Activated CD4-positive, alpha-beta T cell treated with anti-CD3 and anti-CD28 coated beads, Interleukin-2, amount 50 U/mL, for 4 hours (primary cell): ENCODE results near the gene L1TD1.
"Not testable (repeated sequence)": the region's sequence is repeated elsewhere in the genome, so short reads cannot be mapped to it uniquely, and the experiment has no call there.

Experiments
- DNase-seq, 2 experiments: peaks; one replicate each; pipeline ENCODE4 v3.0.0-alpha.2; 2020

The L1TD1 gene

DNA sequence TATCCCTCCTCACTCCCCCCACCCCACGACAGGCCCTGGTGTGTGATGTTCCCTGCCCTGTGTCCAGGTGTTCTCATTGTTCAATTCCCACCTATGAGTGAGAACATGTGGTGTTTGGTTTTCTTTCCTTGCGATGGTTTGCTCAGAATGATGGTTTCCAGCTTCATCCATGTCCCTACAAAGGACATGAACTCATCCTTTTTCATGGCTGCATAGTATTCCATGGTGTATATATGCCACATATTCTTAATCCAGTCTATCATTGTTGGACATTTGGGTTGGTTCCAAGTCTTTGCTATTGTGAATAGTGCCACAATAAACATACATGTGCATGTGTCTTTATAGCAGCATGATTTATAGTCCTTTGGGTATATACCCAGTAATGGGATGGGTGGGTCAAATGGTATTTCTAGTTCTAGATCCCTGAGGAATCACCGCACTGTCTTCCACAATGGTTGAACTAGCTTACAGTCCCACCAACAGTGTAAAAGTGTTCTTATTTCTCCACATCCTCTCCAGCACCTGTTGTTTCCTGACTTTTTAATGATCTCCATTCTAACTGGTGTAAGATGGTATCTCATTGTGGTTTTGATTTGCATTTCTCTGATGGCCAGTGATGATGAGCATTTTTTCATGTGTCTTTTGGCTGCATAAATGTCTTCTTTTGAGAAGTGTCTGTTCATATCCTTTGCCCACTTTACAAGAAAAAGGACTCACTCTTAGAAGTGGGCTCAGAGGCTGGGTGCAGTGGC lies 45.2 kb downstream of the L1TD1 start:
- not testable (repeated sequence) for DNase-seq

DNA sequence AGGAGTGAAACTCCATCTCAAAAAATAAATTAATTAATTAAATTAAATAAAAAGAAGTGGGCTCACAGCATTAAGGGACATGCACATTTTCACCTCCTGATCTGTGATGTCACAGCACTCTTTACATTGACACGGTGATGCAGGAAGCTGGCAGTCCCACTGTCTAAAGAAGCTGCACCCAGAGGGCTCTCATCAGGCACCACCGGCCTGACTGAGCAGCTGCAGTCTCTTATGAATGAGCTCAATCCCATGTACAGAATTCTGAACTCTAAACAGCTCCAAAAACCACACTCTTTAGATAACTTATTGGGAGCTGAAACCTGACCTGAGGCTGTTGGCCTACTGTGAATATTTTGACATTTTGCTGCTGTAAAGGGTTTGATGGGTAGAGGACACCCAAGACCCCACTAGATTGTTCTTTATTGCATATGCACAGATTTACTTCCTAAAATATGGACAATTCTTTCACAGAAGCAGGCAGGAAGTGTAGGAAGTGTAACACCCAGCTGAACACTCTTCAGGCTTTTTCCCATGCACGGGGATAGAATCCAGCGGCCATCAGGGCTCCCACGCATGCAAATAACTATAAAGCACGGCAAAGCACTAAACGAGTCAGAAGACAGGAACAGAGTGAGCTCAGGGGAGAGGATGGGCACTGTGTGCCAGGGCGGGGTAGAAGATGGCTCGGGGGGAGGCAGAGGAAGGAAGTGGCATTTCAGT lies 46.2 kb downstream of the L1TD1 start:
- no peak for DNase-seq

DNA sequence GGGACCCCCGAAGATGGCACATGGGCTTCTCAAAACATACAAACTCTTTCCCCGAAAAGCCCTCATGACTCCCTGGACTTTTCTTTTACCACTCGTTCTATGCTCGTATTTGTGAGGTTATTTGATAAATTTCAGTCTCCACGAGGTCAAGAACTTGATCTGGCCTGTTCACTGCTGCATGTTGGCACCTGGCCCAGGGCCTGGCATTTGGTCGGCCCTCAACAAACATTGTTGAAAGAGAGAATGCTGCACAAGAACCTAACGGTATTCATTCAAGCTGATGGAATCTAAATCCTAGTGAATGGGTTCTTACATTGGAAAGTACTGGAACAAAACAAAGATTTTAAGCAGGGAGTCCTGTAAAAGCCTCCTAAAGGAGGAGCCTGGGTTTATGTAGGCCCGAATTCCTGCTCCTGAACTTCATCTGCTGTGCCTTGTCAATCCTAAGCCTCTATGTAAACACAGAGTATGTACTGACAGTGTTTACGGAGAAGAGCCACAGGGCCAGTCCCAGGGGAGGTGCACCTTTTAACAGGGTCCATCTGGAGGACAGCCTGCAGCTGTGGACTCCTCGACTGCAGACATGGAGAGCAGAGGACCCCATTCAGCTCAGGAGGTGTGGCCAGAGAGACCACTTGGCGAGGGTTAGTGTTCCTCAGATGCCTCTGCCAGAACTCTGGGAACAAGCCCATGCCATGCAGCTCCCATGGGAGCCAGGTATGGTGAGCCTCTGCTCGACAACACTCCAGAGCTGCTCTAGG lies 46.9 kb downstream of the L1TD1 start:
- DNase-seq, result no peak

DNA sequence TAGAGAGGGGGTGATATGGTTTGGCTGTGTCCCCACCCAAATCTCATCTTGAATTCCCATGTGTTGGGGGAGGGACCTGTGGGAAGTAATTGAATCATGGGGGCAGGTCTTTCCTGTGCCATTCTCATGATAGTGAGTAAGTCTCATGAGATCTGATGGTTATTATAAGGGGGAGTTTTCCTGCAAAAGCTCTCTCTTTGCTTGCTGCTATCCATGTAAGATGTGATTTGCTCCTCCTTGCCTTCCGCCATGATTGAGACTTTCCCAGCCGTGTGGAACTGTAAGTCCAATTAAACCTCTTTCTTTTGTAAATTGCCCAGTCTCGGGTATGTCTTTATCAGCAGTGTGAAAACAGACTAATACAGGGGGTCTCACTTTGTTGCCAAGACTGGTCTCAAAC lies 49.7 kb downstream of the L1TD1 start:
- not testable (repeated sequence) for DNase-seq

DNA sequence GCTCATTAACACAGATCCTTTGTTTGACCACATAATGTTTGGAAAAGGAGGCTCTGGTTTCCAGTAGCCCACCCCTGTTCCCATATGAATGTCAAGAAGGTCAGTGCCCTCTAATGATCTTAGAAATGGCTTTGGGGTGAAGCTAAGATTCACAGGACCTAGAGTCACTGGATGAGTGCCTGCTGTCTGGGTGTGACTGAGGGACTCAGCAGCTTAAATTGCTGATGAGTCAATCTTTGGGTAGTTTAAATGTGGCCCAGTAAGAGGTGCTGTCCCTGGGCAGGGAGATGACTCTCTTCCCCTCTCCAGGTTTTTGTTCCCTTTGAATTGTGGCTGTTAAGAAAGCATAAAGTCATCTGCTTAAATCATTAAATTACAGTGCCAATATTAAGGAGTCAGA lies 50.6 kb downstream of the L1TD1 start:
- no peak for DNase-seq

DNA sequence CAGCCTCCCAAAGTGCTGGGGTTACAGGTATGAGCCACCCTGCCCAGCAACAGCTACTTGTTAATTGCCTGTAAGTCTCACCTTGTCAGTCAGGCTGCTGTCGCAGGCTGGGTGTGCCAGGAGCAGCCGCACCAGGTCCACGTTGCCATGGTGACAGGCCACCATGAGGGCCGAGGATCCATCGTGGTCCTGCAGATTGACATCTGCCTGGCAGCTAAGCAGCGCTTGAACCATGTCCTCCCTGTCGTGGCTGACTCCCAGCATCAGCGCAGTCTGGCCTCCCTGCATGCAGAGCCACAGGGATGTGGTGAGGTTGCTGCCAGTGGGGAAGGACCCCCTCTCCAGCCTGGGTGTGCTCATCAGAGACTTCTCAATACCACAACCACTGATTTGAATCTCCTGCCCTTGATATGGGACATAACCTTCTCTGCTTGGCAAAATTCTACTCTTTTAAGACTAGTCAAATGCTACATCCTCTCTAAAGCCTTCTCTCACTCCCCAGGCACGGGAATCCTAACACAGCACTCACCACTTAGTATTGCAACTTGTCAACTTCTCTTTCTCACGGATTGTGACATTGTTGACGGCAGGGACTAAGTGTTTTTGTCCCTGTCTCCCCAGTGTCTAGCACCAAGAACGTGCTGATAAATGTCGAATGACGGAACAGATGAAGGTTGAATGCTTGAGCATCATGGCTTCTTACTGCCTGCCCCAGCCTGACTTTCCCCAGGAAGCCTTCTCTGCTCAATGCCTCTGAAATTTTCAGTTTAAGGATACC lies 52.9 kb downstream of the L1TD1 start:
- no peak for DNase-seq

DNA sequence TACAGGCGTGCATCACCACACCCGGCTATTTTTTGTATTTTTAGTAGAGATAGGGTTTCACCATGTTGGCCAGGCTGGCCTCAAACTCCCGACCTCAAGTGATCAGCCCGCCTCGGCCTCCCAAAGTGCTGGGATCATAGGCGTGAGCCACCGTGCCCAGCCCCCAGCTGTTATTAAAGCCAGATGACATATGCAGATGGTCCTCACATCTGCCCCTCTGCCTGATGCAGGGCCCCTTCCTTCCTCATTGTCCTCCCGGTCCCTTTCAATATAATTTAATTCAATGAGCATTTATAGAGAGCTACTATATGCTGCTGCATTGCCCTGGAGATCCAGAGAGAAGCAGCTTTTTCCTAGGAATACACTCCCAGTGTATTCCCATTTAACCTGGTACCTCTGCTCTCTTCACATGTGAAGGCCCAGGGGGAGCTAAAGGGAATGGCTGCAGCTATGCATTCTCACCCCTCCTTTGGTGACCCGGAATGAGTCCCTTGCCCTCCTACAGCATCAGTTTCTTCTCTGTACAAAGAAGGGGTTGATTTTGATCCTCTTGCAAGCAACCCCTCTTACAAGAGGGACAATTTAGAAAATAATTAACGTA lies 55.6 kb downstream of the L1TD1 start:
- no peak for DNase-seq

DNA sequence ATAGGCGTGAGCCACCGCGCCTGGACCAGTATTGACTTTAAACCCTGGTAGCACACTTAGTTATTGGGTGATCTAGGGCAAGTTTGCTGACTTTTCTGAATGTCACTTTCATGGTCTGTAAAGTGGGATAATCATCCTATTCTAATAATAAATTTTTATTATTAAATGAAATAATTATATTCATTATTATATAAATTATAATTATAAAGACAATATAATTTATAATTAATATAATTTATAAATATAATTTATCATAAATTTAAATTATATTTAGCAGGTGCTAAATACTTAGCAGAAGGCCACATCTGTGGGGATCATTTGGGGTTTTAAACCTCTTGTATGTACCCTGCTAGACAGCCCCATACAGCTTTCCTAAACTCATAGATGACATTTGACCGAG lies 64.9 kb downstream of the L1TD1 start:
- DNase-seq, result no peak

DNA sequence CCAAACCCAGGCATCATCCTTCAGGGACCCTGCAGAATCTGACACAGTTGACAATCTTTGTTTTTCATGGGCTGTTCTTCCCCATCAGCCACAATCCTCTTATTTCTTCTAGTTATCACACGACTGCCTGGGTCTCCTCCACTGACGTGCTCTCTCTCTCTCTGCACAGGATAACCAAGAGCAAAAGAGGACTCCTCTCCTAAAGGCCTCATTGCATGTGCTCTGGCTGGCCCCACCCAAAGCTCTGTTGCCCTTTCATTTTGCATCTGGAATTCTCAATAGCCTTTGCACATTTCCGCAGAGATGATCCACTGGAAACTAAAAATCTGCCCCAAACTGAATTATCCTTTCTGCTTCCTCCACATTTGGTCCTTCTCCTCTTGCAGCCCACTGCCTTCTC lies 66.0 kb downstream of the L1TD1 start:
- DNase-seq, result no peak
